HepG2 (cell line): ENCODE data around the gene SRSF12. TPM values are rescaled to one million over a fixed set of nuclear protein-coding genes. Genes with fewer than 3 reads are reported as not detected.

Source experiments
- CEBPG ChIP-seq: IDR thresholded peaks from 2 replicates; pipeline ENCODE4 v1.6.1; 2016
- ETV6 ChIP-seq: sonication (generic); formaldehyde crosslinking; conservative IDR thresholded peaks from 2 replicates; pipeline ENCODE4 v1.4.0; 2020; ENCODE audit warnings: missing genetic modification reagents
- GTF2F1 ChIP-seq: fragments of 150-350 bp; IDR thresholded peaks from 2 replicates; pipeline ENCODE4 v1.6.1; 2014; ENCODE audit warnings: low read length
- HBP1 ChIP-seq: IDR thresholded peaks from 2 replicates; pipeline ENCODE4 v1.6.1; 2016; ENCODE audit warnings: low read depth, control low read depth
- KDM5B ChIP-seq: sonication (generic); formaldehyde crosslinking; IDR thresholded peaks from 2 replicates; pipeline ENCODE4 v1.4.0; 2020; ENCODE audit warnings: missing genetic modification reagents, mild to moderate bottlenecking, borderline replicate concordance
- NFYC ChIP-seq: IDR thresholded peaks from 2 replicates; pipeline ENCODE4 v1.6.1; 2016; ENCODE audit warnings: missing genetic modification reagents, missing compliant biosample characterization
- PHF21A ChIP-seq: sonication (generic); formaldehyde crosslinking; IDR thresholded peaks from 2 replicates; pipeline ENCODE4 v1.5.0; 2020; ENCODE audit warnings: mild to moderate bottlenecking, missing genetic modification reagents
- REL ChIP-seq: sonication (generic); formaldehyde crosslinking; conservative IDR thresholded peaks from 2 replicates; pipeline ENCODE4 v1.8.0; 2022; ENCODE audit warnings: mild to moderate bottlenecking, missing genetic modification reagents, moderate library complexity
- SNAI1 ChIP-seq: sonication (generic); formaldehyde crosslinking; IDR thresholded peaks from 2 replicates; pipeline ENCODE4 v1.5.0; 2020; ENCODE audit warnings: mild to moderate bottlenecking, missing genetic modification reagents, borderline replicate concordance
- SNRNP70 ChIP-seq: fragments of 200-400 bp; formaldehyde crosslinking; IDR thresholded peaks from 2 replicates; pipeline ENCODE4 v1.6.1; 2017; ENCODE audit warnings: mild to moderate bottlenecking, low read depth, low read length, moderate library complexity
- SPEN ChIP-seq: sonication (generic); formaldehyde crosslinking; IDR thresholded peaks from 2 replicates; pipeline ENCODE4 v1.5.1; 2020; ENCODE audit warnings: low read depth, mild to moderate bottlenecking, missing genetic modification reagents
- SSRP1 ChIP-seq: IDR thresholded peaks from 2 replicates; pipeline ENCODE4 v1.6.1; 2016; ENCODE audit warnings: control low read depth
- TFDP1 ChIP-seq: IDR thresholded peaks from 2 replicates; pipeline ENCODE4 v1.6.1; 2016; ENCODE audit warnings: missing compliant biosample characterization, missing genetic modification reagents, borderline replicate concordance
- ZNF446 ChIP-seq: sonication (generic); formaldehyde crosslinking; IDR thresholded peaks from 2 replicates; pipeline ENCODE4 v1.5.0; 2020; ENCODE audit warnings: mild to moderate bottlenecking, missing genetic modification reagents
- ZNF547 ChIP-seq: sonication (generic); formaldehyde crosslinking; IDR thresholded peaks from 2 replicates; pipeline ENCODE4 v1.5.1; 2020; ENCODE audit warnings: mild to moderate bottlenecking, missing genetic modification reagents
- ZNF556 ChIP-seq: sonication (generic); formaldehyde crosslinking; IDR thresholded peaks from 2 replicates; pipeline ENCODE4 v1.4.0; 2020; ENCODE audit warnings: mild to moderate bottlenecking, missing genetic modification reagents, borderline replicate concordance
- polyA plus RNA-seq, 8 experiments: library from polyadenylated mRNA; depleted of rRNA in 3 of 8; stranded (reverse) in 7 of 8; unstranded in 1 of 8; fragments of >200 nt; fragmentation: Illumina TruSeq in 4 of 8; extraction: Trizol in 4 of 8; gene quantifications; 2 replicates each; pipeline versions ENCODE4 v1.2.1 to v1.2.3, GENCODE V29; 2011 to 2016; ENCODE audit warnings: low read depth in 4 of 8, missing spikeins in 1 of 8, mixed read lengths in 1 of 8; ENCODE audit not compliant: insufficient read depth in 1 of 8
- total RNA-seq, 5 experiments: library from RNA; depleted of rRNA; stranded (reverse); fragments of >200 nt; fragmentation: Illumina TruSeq; extraction: Trizol; gene quantifications; 2 replicates each; pipeline ENCODE4 v1.2.3, GENCODE V29; 2016; ENCODE audit warnings: low read depth in 1 of 5
- TF ChIP-seq, protein P1 (sequence below): sonication (generic); formaldehyde crosslinking; conservative IDR thresholded peaks from 2 replicates; pipeline ENCODE4 v1.4.0; 2020; ENCODE audit warnings: mild to moderate bottlenecking, missing genetic modification reagents, moderate library complexity
- TF ChIP-seq, protein P2 (sequence below): sonication (generic); formaldehyde crosslinking; IDR thresholded peaks from 2 replicates; pipeline ENCODE4 v1.8.0; 2022; ENCODE audit warnings: mild to moderate bottlenecking, missing genetic modification reagents; ENCODE audit not compliant: insufficient replicate concordance
- TF ChIP-seq, protein P3 (sequence below): IDR thresholded peaks from 2 replicates; pipeline ENCODE4 v1.6.1; 2018; ENCODE audit warnings: missing genetic modification reagents

SRSF12 gene
- total and polyA plus RNA-seq, 2 of the 13 experiments (the other 11 are each of a cell fraction or from before 2014, with no cell fraction given), result 1.7 to 1.9 TPM

- TF ChIP-seq KDM5B (CRISPR knock-in tag), result peak; percentile 71; the same call in 1 of the 2 replicates
- TF ChIP-seq ZNF547 (CRISPR knock-in tag), result peak; percentile 82; the same call in 1 of the 2 replicates
- TF ChIP-seq ZNF556 (CRISPR knock-in tag), result peak; percentile 18; the same call in 1 of the 2 replicates
- peak; percentile 94 for TF ChIP-seq SPEN (CRISPR knock-in tag)
- TF ChIP-seq SNAI1 (CRISPR knock-in tag), result no peak
- TF ChIP-seq SSRP1 (CRISPR knock-in tag), result no peak
- TF ChIP-seq, protein P1, sequence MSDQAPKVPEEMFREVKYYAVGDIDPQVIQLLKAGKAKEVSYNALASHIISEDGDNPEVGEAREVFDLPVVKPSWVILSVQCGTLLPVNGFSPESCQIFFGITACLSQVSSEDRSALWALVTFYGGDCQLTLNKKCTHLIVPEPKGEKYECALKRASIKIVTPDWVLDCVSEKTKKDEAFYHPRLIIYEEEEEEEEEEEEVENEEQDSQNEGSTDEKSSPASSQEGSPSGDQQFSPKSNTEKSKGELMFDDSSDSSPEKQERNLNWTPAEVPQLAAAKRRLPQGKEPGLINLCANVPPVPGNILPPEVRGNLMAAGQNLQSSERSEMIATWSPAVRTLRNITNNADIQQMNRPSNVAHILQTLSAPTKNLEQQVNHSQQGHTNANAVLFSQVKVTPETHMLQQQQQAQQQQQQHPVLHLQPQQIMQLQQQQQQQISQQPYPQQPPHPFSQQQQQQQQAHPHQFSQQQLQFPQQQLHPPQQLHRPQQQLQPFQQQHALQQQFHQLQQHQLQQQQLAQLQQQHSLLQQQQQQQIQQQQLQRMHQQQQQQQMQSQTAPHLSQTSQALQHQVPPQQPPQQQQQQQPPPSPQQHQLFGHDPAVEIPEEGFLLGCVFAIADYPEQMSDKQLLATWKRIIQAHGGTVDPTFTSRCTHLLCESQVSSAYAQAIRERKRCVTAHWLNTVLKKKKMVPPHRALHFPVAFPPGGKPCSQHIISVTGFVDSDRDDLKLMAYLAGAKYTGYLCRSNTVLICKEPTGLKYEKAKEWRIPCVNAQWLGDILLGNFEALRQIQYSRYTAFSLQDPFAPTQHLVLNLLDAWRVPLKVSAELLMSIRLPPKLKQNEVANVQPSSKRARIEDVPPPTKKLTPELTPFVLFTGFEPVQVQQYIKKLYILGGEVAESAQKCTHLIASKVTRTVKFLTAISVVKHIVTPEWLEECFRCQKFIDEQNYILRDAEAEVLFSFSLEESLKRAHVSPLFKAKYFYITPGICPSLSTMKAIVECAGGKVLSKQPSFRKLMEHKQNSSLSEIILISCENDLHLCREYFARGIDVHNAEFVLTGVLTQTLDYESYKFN, result peak; percentile 77; the same call in 1 of the 2 replicates
- peak; percentile 83 for TF ChIP-seq NFYC (CRISPR knock-in tag)
- peak; percentile 91 for TF ChIP-seq HBP1 (CRISPR knock-in tag)
- TF ChIP-seq GTF2F1, result no peak
- TF ChIP-seq CEBPG (CRISPR knock-in tag), result 0 out of 2 replicates have a peak, but pooled peaks have one; percentile 14
- peak; percentile 68; the same call in 1 of the 2 replicates for TF ChIP-seq ZNF446 (CRISPR knock-in tag)
- TF ChIP-seq, protein P2, sequence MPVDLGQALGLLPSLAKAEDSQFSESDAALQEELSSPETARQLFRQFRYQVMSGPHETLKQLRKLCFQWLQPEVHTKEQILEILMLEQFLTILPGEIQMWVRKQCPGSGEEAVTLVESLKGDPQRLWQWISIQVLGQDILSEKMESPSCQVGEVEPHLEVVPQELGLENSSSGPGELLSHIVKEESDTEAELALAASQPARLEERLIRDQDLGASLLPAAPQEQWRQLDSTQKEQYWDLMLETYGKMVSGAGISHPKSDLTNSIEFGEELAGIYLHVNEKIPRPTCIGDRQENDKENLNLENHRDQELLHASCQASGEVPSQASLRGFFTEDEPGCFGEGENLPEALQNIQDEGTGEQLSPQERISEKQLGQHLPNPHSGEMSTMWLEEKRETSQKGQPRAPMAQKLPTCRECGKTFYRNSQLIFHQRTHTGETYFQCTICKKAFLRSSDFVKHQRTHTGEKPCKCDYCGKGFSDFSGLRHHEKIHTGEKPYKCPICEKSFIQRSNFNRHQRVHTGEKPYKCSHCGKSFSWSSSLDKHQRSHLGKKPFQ (CRISPR knock-in tag), result peak; percentile 28
- 0 out of 2 replicates have a peak, but pooled peaks have one; percentile 44 for TF ChIP-seq ETV6 (CRISPR knock-in tag)
- TF ChIP-seq, protein P3, sequence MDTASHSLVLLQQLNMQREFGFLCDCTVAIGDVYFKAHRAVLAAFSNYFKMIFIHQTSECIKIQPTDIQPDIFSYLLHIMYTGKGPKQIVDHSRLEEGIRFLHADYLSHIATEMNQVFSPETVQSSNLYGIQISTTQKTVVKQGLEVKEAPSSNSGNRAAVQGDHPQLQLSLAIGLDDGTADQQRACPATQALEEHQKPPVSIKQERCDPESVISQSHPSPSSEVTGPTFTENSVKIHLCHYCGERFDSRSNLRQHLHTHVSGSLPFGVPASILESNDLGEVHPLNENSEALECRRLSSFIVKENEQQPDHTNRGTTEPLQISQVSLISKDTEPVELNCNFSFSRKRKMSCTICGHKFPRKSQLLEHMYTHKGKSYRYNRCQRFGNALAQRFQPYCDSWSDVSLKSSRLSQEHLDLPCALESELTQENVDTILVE (CRISPR knock-in tag), result peak; percentile 33; the same call in 1 of the 2 replicates
- peak; percentile 70; the same call in 1 of the 2 replicates for TF ChIP-seq TFDP1 (CRISPR knock-in tag)
- no peak for TF ChIP-seq SNRNP70
- TF ChIP-seq PHF21A, result peak; percentile 94
- TF ChIP-seq REL (CRISPR knock-in tag), result 0 out of 2 replicates have a peak, but pooled peaks have one; percentile 77
Observed at GRCh38 chr6:89081423-89082322, 36.2 kb downstream of the SRSF12 start (continued).
